HG03439 (cell line): ENCODE data around the gene RIMBP3C.
"Not testable (repeated sequence)": the region's sequence is repeated elsewhere in the genome, so short reads cannot be mapped to it uniquely, and the experiment has no call there.

Source experiments
- ATAC-seq: cut with Tn5 transposase; IDR thresholded peaks from one replicate; pipeline ENCODE4 v1.9.1; 2021; ENCODE audit warnings: mild to moderate bottlenecking, moderate library complexity; ENCODE audit not compliant: unreplicated experiment

Gene RIMBP3C, protein sequence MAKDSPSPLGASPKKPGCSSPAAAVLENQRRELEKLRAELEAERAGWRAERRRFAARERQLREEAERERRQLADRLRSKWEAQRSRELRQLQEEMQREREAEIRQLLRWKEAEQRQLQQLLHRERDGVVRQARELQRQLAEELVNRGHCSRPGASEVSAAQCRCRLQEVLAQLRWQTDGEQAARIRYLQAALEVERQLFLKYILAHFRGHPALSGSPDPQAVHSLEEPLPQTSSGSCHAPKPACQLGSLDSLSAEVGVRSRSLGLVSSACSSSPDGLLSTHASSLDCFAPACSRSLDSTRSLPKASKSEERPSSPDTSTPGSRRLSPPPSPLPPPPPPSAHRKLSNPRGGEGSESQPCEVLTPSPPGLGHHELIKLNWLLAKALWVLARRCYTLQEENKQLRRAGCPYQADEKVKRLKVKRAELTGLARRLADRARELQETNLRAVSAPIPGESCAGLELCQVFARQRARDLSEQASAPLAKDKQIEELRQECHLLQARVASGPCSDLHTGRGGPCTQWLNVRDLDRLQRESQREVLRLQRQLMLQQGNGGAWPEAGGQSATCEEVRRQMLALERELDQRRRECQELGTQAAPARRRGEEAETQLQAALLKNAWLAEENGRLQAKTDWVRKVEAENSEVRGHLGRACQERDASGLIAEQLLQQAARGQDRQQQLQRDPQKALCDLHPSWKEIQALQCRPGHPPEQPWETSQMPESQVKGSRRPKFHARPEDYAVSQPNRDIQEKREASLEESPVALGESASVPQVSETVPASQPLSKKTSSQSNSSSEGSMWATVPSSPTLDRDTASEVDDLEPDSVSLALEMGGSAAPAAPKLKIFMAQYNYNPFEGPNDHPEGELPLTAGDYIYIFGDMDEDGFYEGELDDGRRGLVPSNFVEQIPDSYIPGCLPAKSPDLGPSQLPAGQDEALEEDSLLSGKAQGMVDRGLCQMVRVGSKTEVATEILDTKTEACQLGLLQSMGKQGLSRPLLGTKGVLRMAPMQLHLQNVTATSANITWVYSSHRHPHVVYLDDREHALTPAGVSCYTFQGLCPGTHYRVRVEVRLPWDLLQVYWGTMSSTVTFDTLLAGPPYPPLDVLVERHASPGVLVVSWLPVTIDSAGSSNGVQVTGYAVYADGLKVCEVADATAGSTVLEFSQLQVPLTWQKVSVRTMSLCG (N-terminal part only)

DNA sequence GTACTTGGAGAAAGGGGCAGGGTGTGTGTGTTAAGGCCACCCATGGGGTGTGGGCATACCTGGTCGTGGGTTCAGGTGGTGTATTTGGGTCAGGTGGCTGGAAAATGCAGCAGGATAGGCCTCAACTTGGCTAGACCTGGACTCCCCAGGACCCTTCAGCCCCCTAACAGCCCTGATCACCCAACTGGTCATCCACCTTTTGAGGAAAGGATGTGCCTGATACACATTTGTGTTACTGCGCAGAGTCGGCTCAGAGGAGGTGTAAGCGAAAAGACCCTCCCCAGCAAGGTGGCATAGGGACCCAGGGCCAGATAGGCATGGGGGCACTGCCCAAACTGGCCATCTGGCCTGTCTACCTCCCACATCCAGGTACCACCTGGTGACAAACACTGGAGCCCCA is at the start of gene RIMBP3C:
TSS of gene RIMBP3C (minus strand) at position 101 of the 400 bp plus-strand sequence. CDS start 485 bp downstream, outside the sequence.
- not testable (repeated sequence) for ATAC-seq

DNA sequence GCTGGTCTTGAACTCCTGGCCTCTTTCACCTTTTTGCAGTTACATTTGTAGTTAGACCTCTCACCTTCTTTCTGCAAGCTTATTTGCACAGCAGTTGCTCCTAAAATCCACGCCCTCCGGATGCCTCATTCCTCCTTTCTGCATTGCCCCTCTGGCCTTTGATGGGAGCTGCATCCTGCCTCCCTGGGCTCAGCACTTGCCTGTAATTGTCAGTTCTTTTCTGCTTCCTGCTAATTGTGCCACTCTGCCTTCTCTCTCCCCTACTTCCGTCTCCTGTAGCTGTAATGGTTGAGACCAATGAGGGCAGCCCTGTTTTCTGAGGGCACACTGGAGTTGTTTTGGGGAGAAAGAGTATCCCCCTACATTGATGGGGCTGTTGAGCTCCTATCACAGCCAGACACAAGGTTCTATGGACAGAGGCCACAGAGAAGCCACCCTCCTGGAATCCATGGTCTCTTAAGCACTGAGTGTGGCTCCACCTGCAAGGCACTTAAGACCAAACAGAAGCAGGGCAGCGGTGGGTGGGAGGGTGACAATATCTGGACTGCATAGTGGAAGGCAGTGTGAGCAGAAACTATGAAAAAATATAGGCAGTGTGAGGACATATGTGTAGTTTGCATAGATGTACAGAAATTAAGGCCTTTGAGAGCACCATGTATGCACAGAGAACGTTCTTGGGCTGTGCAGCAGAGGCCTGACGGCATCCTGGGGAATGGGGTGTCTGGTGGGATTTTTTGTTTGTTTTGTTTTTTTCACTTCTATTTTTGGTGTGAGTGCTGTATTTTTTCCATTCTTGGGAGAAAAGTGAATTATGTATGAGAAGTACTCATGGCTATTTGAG is 48.0 kb upstream of the RIMBP3C start:
- no peak for ATAC-seq

DNA sequence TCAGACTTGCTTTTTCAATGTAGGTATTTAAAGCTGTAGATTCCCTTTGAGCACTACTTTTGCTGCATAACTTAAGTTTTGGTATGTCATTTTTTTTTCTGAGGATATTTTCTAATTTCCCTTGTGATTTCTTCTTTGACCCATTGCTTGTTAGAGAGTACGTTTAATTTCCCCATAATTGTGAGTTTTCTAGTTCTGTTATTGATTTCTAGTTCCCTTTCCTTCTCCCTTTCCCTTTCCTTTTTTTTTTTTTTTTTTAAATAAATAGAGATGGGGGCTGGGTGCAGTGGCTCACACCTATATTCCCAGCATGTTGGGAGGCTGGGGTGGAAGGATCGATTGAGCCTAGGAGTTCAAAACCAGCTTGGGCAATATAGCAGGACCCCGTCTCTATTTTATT is 47.0 kb upstream of the RIMBP3C start:
- no peak for ATAC-seq

DNA sequence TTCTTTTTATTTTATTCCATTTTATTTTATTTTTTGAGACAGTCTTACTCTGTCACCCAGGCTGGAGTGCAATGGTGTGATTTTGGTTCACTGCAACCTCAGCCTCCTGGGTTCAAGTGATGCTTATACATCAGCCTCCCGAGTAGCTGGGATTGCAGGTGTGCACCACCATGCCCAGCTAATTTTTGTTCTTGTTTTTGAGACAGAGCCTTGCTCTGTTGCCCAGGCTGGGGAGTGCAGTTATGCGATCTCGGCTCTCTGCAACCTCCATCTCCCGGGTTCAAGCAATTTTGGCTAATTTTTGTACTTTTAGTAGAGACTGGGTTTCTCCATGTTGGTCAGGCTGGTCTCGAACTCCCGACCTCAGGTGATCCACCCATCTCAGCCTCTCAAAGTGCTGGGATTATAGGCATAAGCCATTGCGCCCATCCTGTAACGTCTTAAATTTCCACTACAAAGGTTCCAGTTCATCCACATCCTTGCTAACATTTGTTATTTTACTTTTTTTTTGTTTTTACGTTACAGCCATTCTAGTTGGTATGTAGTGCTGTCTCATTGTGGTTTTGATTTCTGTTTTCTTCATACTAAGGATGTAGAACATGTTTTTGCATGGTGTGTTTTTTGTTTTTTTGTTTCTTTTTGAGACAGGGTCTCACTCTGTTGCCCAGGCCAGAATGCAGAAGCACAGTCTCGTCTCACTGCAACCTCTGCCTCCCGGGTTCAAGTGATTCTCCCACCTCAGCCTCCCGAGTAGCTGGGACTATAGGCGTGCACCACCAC is 45.3 kb upstream of the RIMBP3C start:
- ATAC-seq, result not testable (repeated sequence)

DNA sequence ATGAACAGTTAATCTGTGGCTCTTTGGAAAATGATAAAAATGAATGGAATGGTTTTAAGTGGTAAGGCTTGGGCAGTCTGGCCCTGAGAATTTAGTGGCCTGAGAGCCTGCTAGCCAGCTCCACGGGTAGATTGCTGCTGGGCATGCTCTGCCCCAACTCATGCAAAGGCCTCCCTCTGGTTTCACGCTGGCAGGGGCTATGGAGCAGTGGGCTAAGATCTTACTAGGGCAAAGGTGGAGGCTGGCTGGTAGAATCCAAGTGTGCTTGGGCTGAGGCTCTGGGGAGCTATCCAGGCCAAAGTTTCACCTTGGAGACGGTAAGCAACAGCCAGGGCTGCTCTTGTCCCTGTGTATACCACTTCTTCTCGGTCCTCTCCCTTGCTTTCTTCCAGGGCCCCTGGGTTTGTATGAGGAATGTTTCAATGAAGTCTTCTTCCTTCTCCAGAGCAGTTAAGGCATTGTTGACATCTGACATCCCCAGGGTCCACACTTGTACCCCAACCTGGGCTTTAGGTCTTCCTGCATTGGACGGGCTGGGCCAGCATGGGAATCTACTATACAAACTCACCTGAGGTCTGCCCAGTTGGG is 43.7 kb upstream of the RIMBP3C start:
- ATAC-seq, result no peak

DNA sequence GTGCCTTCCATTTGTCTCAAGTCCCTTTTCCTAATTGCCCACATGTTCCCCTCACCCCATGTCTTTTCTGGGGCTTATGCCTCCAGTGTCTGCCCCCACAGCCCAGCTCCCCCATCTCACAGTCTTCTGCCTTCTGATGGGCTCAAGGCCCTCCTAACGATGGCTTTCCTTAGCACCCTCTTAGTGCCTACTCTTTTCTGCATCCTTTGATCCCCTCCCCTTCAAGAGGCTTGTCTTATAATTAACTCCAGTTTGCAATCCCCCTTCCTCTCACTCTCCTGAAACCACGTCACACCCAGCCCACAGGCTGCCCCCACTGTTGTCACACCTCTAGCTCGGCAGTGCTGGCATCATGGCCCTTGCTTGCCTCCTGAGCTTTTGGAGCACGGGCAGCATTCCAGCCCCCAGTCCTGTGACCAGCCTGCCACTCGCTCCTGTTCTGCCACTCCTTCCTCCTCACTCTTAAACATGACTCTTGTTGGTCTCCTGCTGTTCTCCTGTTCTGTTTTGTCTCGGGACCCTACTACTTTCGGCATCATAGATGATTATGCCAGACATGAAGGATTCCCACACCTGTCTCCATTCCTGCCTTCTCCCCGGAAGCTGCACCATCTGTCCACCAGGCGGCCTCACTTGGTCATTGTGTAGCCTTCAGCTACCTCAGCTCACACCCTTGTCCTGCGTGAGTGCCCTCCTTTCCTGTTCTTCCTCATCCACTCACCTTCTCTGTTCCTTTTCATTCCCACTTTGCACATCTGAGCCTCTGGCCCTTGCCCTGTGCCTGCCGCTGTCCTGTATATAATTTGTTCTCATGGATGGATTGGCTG is 42.4 kb upstream of the RIMBP3C start:
- ATAC-seq, result no peak

DNA sequence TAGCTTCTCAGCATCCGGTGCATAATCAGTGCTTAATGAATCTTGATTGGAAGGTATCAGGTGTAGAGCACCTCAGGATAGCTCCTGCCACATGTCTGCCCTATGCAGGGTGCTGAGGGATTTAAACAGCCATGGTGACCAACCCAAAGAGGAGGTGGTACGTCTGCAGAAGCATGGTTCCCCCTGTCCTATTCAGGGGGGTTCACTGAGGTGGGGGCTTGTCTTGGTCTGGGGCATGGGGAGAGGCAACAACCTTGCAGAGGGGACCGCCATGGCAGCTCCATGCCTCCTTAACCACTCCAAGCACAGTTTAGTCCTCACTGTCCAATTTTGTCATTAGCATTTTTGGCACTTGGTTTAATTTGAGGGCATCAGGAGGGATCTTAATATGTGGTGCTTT is 41.2 kb upstream of the RIMBP3C start:
- ATAC-seq, result no peak

DNA sequence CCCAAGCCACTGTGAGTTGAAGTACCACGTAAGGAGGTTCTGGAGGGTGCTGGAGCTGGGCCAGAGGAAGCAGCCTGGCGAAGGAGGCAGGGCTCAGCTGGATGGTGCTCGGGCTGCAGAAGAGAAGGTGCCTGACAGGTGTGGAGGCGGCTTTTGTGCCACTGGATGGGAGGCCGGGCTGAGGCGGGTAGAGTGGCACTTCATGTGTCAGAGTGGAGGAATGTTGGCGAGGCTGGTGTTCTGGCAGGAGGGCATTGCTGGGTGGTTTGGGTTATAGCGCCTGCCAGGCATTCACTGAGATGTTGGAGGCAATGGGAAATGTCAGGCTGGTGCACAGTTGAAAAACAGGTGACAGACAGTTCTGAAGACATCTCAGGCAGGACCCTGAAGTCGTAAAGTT is 40.4 kb upstream of the RIMBP3C start:
- ATAC-seq, result no peak

DNA sequence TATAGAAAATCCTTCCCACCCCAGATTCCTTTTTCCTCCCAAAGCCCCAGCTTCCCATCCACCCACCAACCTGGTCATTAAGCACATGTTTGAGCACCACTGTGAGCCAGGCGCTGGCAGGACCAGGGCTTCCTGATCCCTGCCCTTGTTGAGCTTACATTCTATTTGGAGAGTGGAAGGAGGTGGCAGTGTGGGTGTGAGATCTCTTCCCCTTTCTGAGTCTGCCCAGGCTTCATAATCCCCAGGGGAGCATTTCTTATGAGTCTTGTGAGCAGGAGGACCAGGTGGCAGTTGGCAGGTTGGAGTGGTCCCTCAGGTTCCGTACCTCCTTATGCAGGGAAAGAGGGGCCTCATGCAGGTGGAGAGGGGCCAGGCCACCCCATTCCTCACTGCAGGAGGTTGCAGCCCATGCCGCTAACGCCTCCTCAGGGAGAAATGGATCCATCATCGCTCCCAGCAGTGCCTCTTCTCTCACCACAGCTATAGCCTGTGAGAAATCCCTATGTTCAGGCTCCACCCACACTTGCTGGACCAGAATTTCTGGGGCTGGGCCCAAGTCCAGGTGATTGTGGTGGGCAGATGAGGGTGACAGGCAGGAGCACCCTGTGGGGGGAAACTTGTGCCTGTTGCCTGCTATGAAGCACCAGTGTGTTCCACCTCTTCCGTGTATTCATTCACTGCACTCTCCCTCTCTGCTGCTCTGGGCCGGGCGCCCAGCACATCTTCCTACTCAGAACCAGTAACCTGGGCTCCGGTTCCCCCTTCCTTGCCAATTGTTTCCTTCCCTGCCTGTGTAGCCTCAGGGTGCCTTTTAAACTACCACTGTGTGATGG is 39.8 kb upstream of the RIMBP3C start:
- no peak for ATAC-seq

DNA sequence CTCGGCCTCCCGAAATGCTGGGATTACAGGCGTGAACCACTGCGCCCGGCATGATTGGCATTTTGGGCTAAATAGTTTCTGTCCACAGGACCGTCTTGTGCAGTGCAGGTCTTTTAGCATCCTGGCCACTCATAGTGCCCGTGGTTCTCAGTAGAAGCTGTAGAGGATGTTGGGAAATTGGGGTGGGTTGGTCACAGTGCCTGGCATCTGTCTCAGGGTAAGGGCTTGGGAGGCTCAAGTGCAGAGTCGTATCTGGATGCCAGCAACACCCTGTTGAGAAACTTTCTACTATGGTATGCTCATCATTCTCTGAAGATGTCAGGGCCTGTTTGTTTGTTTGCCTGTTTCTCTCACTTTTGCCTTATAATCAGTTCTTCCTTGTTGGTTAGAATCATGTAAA is 38.1 kb upstream of the RIMBP3C start:
- no peak for ATAC-seq

DNA sequence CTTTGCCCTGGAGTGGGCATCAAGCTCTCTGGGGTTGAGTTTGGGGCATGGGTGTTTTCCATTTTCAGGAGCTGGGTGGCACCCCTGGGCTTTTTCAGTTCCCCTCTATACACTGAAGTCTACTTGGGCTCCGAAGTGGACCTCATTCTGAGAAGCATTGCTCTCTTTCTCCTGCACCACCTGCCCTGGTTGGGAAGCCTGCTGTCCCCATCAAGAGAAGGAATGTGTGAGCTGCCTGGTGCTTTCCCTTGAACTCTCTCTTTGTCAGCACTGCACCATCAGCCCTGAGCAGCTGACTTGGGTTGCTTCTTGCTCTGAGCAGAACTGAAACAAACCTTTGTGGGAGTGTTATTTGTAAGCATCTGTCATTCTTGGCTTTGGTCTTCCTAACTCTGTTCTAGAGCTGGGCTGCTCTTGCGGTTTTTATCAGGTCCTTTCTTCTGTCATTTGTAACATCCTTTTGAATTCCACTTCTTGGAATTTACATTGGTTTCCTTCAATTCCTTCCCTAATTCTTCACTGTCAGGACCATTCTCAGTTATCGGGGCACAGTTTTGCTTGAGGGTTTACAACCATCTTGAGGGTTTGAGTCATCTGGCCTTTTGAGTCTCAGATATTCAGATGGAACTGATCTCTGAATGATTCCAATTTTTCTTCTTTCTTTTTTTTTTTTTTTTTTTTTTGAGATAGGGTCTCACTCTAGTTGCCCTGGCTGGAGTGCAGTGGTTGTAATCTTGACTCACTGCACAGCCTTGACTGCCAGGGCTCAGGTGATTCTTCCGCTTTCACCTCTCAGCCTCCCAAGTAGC is 36.7 kb upstream of the RIMBP3C start:
- peak; percentile 72 for ATAC-seq

DNA sequence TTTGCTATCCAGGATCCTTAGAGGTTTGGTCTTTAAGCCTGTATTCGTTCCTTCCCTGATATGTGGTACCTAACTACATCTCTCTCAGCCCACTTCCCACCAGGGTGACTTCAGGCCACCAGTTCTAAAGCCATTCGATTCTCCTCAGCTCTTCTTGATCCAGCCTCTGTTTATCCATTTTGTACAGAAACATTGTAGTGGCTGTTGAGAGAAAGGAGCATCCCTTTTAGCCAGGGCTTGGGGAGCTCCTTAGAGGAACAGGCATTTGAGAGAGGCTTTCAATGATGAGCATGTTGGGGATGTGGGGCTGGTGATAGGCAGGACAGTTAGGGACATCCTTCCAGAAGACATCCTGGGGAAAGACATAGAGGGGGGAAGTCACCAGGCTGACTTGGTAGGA is 34.1 kb upstream of the RIMBP3C start:
- no peak for ATAC-seq

DNA sequence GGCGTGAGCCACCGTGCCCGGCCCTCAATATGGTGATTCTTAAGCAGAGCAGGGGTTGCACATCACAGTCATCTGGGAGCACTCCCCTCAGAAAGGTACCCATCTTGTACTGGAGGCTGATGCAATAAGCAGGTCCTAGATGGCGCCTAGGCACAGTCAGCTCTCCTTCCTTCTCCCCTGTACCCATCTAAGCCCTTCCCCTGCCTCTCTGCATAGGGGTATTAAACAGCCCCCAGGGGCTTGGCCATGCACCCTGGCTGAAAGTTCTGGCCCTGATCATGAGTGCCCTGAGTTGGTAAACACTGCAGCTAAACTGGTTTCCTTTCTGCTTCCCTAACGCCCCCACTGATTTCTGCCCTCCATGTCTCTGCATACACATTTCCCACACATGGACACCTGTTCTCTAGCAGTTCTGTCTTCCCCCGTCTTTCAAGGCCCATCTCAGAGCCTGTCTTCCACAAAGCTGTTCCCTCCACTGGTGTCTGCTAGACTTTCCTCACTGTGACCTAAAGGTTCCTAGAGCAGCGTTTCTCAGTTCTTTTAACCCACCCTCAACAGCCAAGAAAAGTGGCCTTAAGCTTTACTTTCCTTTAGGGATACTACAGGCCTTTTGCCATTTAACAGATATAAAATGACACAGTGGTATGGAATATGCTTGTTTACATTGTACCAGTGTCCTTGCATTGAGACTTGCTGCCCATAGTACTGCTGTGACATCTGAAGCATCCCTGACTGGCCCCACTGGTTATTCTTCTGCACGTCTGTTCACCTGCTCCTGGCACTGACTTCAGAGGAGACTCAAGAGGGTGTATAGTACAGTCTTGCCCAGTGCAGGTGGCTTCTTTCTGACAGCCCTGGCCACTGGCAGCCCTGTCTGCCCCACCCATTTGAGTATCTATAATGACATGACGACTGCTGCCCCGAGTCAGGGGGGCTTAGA is 31.8 kb upstream of the RIMBP3C start:
- ATAC-seq, result no peak

DNA sequence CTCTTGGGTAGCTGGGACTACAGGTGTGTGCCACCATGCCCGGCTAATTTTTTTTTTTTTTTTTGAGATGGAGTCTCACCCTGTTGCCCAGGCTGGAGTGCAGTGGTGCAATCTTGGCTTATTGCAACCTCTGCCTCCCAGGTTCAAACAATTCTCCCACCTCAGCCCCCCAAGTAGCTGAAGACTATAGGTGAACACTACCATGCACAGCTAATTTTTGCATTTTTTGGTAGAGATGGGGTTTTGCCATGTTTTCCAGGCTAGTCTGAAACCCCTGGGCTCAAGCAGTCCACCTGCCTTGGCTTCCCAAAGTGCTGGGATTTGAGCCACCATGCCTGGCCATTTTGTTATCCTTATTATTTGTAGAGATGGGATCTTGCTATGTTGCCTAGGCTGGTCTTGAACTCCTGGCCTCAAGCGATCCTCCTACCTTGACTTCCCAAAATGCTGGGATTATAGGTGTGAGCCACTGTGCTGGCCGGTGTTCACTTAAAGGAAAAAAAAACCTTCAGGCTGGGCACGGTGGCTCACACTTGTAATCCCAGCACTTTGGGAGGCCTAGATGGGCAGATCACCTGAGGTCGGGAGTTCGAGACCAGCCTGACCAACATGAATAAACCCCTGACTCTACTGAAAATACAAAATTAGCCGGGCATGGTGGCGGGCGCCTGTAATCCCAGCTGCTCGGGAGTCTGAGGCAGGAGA is 29.9 kb upstream of the RIMBP3C start:
- not testable (repeated sequence) for ATAC-seq

DNA sequence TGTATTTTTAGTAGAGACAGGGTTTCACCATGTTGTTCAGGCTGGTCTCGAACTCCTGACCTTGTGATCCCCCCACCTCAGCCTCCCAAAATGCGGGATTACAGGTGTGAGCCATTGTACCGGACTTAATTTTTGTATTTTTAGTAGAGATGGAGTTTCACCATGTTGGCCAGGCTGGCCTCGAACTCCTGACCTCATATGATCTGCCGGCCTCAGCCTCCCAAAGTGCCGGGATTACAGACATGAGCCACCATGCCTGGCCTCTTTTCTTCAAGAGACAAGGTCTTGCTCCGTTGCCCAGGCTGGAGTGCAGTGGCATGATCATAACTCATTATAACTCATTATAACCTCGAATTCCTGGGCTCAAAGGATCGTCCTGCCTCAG is 29.4 kb upstream of the RIMBP3C start:
- ATAC-seq, result not testable (repeated sequence)
